NCI-H82 treated with DMSO at 0.1 percent for 48 hours (cell line): ENCODE data around the gene SPATA31E1.
"Not testable (repeated sequence)": the region's sequence is repeated elsewhere in the genome, so short reads cannot be mapped to it uniquely, and the experiment has no call there.

Experiments
- DNase-seq: peaks from one replicate; lab custom pipeline; 2025; ENCODE audit not compliant: unreplicated experiment; lab: John Stamatoyannopoulos, UW

The SPATA31E1 gene

DNA sequence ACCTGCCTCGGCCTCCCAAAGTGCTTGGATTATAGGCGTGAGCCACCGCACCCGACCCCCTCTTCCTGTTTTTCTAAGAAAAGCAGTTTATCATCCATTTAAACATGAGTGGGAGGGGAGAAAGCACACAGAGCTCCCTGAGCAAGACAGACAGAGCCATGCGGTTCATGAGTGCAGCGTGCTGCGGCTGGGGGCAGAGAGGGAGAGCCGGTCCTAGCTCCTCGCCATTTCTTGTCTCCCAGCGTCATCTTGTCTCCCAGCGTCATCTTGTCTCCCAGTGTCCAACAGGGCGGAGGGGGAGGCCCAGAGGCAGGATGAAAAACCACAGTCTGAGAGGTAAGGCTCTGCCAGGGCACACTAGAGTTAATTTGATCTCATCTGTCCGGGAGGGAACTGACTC is 36.3 kb downstream of the SPATA31E1 start:
- DNase-seq = not testable (repeated sequence)

- DNase-seq = not testable (repeated sequence)
Measured at GRCh38 chr9:87921561-87921960, 38.9 kb downstream of the SPATA31E1 start.

- not testable (repeated sequence) for DNase-seq
Measured at GRCh38 chr9:87923012-87923411, 40.3 kb downstream of the SPATA31E1 start.

- DNase-seq = not testable (repeated sequence)
Measured at GRCh38 chr9:87924851-87925250, 42.2 kb downstream of the SPATA31E1 start.

- DNase-seq = not testable (repeated sequence)
Measured at GRCh38 chr9:87929152-87929551, 46.5 kb downstream of the SPATA31E1 start.

GRCh38 chr9:87934444-87934843 is 51.8 kb downstream of the SPATA31E1 start:
- not testable (repeated sequence) for DNase-seq

DNA sequence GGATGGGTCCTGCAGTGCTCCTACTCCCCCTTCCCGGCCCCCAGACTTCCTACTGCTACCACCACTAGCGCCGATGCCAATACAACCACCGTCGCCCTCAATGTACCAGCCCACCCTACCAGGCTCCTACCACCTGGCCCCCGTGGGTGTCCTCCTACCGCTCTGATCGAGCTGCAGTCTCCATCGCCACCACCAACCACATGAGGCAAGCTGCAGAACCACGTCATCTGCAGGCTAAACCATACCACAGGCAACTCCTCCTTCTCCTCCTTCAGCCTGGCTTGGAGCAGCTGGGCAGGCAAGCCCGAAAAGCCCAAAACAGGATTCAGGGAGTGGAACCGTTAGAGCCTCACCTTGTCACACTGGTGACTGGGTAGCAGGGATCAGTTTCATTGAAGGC is 54.7 kb downstream of the SPATA31E1 start:
- not testable (repeated sequence) for DNase-seq

GRCh38 chr9:87937918-87938317 is 55.2 kb downstream of the SPATA31E1 start:
- DNase-seq = not testable (repeated sequence)

DNA sequence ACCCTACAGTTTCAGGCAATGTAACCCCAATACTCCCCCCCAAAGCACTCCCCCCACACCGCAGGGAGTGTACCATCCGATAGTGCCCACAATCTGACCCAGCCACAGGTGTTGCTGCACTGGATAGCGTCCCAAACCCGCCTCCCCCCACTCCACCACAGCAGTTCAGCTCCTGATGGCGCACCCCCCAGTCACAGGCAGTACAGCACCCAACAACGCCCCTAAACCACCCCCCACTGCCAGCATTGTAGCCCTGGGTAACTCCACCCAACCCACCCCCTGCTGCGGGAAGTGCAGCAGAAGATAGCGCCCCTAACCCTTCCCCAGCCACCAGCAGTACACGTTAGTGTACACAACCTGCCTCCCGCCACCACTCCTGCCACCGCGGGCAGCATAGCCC is 55.7 kb downstream of the SPATA31E1 start:
- DNase-seq = not testable (repeated sequence)
